BE2C (cell line): Measurements from ENCODE around the gene UBE2E2.

Experiments
- DNase-seq: peaks from one replicate; pipeline ENCODE4 v3.0.0-alpha.2; 2020
- H3K27me3 ChIP-seq: fragments of 250-450 bp; sonication (Bioruptor Pico); 2 replicates; pipeline ENCODE4 v1.5.1; 2020; ENCODE audit warnings: mild to moderate bottlenecking
- H3K36me3 ChIP-seq: fragments of 250-450 bp; sonication (Bioruptor Pico); 2 replicates; pipeline ENCODE4 v1.5.1; 2020; ENCODE audit warnings: mild to moderate bottlenecking
- H3K4me1 ChIP-seq: fragments of 250-450 bp; sonication (Bioruptor Pico); 2 replicates; pipeline ENCODE4 v1.5.1; 2020
- H3K4me3 ChIP-seq: 2 replicates; pipeline ENCODE4 v1.5.1; 2011; ENCODE audit warnings: low read depth, low read length
- H3K9me3 ChIP-seq: fragments of 250-450 bp; sonication (Bioruptor Pico); 2 replicates; pipeline ENCODE4 v1.5.1; 2020
- CTCF ChIP-seq: IDR thresholded peaks from 2 replicates; pipeline ENCODE4 v1.5.1; 2012; ENCODE audit warnings: mild to moderate bottlenecking, low read depth, low read length

The UBE2E2 gene

GRCh38 chr3:23580096-23580713 is 377.1 kb downstream of the UBE2E2 start:
- TF ChIP-seq CTCF: no peak
- Histone ChIP-seq H3K4me3 (no peak overlapping the region), H3K36me3 (no peaks in the 10 kb centered on the region), H3K4me1 (no peaks in the 10 kb centered on the region), H3K9me3 (no peaks in the 10 kb centered on the region), H3K27me3 (no peaks in the 10 kb centered on the region)
- no peak for DNase-seq

- Histone ChIP-seq H3K36me3 (no peaks in the 10 kb centered on the region), H3K27me3 (no peaks in the 10 kb centered on the region), H3K9me3 (no peaks in the 10 kb centered on the region), H3K4me3 (no peak overlapping the region), H3K4me1 (no peaks in the 10 kb centered on the region)
- TF ChIP-seq CTCF: no peak
- DNase-seq: no peak
Measured at GRCh38 chr3:23583980-23584740, 381.0 kb downstream of the UBE2E2 start.

- H3K4me1 ChIP-seq: peaks cover 11% of the 10 kb centered on the region
- no peaks in the 10 kb centered on the region for H3K9me3 ChIP-seq
- no peak for DNase-seq
- H3K36me3 ChIP-seq: no peaks in the 10 kb centered on the region
- TF ChIP-seq CTCF: no peak
- no peaks in the 10 kb centered on the region for H3K27me3 ChIP-seq
- H3K4me3 ChIP-seq: no peak overlapping the region
Measured at GRCh38 chr3:23587513-23587912, 384.4 kb downstream of the UBE2E2 start.

GRCh38 chr3:23588547-23588946 is 385.4 kb downstream of the UBE2E2 start:
- H3K27me3 ChIP-seq: no peaks in the 10 kb centered on the region
- H3K4me3 ChIP-seq: no peak overlapping the region
- no peaks in the 10 kb centered on the region for H3K9me3 ChIP-seq
- no peak for DNase-seq
- H3K4me1 ChIP-seq: peaks cover 11% of the 10 kb centered on the region
- no peak for TF ChIP-seq CTCF
- H3K36me3 ChIP-seq: no peaks in the 10 kb centered on the region

- H3K9me3 ChIP-seq: no peaks in the 10 kb centered on the region
- peaks cover 11% of the 10 kb centered on the region for H3K4me1 ChIP-seq
- DNase-seq: no peak
- no peaks in the 10 kb centered on the region for H3K27me3 ChIP-seq
- H3K4me3 ChIP-seq: no peak overlapping the region
- no peaks in the 10 kb centered on the region for H3K36me3 ChIP-seq
- TF ChIP-seq CTCF: no peak
Measured at GRCh38 chr3:23589602-23590001, 386.5 kb downstream of the UBE2E2 start.
